GM12878 (cell line): Measurements from ENCODE around the gene BCR. TPM values are rescaled to one million over a fixed set of nuclear protein-coding genes. Genes with fewer than 3 reads are reported as not detected.

Experiments used
- ATAC-seq: fragments of 200-7000 bp; cut with Tn5 transposase; 3 replicates; pipeline ENCODE4 v1.9.1; 2020; ENCODE audit warnings: mild to moderate bottlenecking, moderate library complexity
- BruUV-seq: library from RNA; stranded (reverse); fragments of 400-500 nt; replicated peaks from 2 replicates; lab custom pipeline; 2021; lab: Mats Ljungman, UMichigan
- CTCF ChIA-PET: fragments of 300-600 bp; sonication (Branson Sonifier 250); formaldehyde crosslinking; extraction: SDS; loops from one replicate; lab custom pipeline; 2021; ENCODE audit warnings: inconsistent platforms; lab: Yijun Ruan, JAX
- POLR2A ChIA-PET: fragments of 350-600 bp; formaldehyde crosslinking; extraction: SDS; loops from one replicate; lab custom pipeline; 2021; ENCODE audit warnings: inconsistent platforms; lab: Charles Lee
- RAD21 ChIA-PET: fragments of 300-600 bp; sonication (Branson Sonifier 250); formaldehyde crosslinking; loops from one replicate; lab custom pipeline; 2023; ENCODE audit warnings: antibody characterized with exemption; ENCODE audit not compliant: unreplicated experiment; lab: Charles Lee
- SMC1A ChIA-PET: fragments of 300-600 bp; sonication (Branson Sonifier 250); formaldehyde crosslinking; loops from one replicate; lab custom pipeline; 2023; ENCODE audit not compliant: unreplicated experiment, uncharacterized antibody; lab: Charles Lee
- DNase-seq: peaks from one replicate; pipeline ENCODE4 v3.0.0-alpha.2; 2011; ENCODE audit warnings: low read depth, low spot score
- FAIRE-seq: peaks from 3 replicates; lab custom pipeline; 2011; peaks lifted over from hg19 to GRCh38; lab: Jason Lieb, UNC
- H2AFZ ChIP-seq: 2 replicates; pipeline ENCODE4 v1.6.0; 2011; ENCODE audit warnings: low read depth, low read length, control low read depth; ENCODE audit not compliant: control insufficient read depth
- H3K27ac ChIP-seq: 2 replicates; pipeline ENCODE4 v1.5.1; 2011; ENCODE audit warnings: control low read depth; ENCODE audit not compliant: control insufficient read depth, insufficient read depth
- H3K27me3 ChIP-seq, 2 experiments: replicated peaks in 1 of 2; 2 replicates each; pipeline versions ENCODE4 v1.6.0 to v1.6.1; 2011; ENCODE audit warnings: low read length in 1 of 2; ENCODE audit not compliant: control insufficient read depth in 2 of 2, insufficient read depth in 2 of 2
- H3K36me3 ChIP-seq, 2 experiments: 2 replicates each; pipeline ENCODE4 v1.5.1; 2011; ENCODE audit warnings: low read length in 1 of 2; ENCODE audit not compliant: control insufficient read depth in 2 of 2, insufficient read depth in 2 of 2
- H3K4me1 ChIP-seq: 2 replicates; pipeline ENCODE4 v1.6.1; 2011; ENCODE audit warnings: mild to moderate bottlenecking, low read length, moderate library complexity, mixed read lengths; ENCODE audit not compliant: control insufficient read depth, insufficient read depth
- H3K4me2 ChIP-seq: 2 replicates; pipeline ENCODE4 v1.6.0; 2011; ENCODE audit warnings: control low read depth; ENCODE audit not compliant: control insufficient read depth, insufficient read depth
- H3K4me3 ChIP-seq: fragments of 200-600 bp; sonication (generic); 2 replicates; pipeline ENCODE4 v1.5.1; 2016
- H3K79me2 ChIP-seq: 2 replicates; pipeline ENCODE4 v1.6.0; 2011; ENCODE audit warnings: low read length; ENCODE audit not compliant: control insufficient read depth, insufficient read depth
- H3K9ac ChIP-seq: 2 replicates; pipeline ENCODE4 v1.8.0; 2011; ENCODE audit warnings: low read length, control low read depth, mixed read lengths; ENCODE audit not compliant: control insufficient read depth, insufficient read depth
- H3K9me3 ChIP-seq: replicated peaks from 3 replicates; pipeline ENCODE4 v1.5.1; 2011; ENCODE audit warnings: mild to moderate bottlenecking, low read length; ENCODE audit not compliant: control insufficient read depth, insufficient read depth
- H4K20me1 ChIP-seq: 2 replicates; pipeline ENCODE4 v1.6.0; 2011; ENCODE audit not compliant: control insufficient read depth, insufficient read depth
- BRCA1 ChIP-seq: IDR thresholded peaks from 2 replicates; pipeline ENCODE4 v1.6.1; 2011; ENCODE audit warnings: low read depth, low read length, improper control_type of control experiment
- CREM ChIP-seq: IDR thresholded peaks from 2 replicates; pipeline ENCODE4 v1.6.1; 2014; ENCODE audit warnings: antibody characterized with exemption, low read depth
- EP300 ChIP-seq, 2 experiments: fragments of 150-350 bp in 1 of 2; IDR thresholded peaks; 2 replicates each; pipeline ENCODE4 v1.6.1; 2011 to 2012; ENCODE audit warnings: low read depth in 2 of 2, low read length in 2 of 2, borderline replicate concordance in 1 of 2, improper control_type of control experiment in 1 of 2, inconsistent platforms in 1 of 2; ENCODE audit not compliant: control insufficient read depth in 1 of 2
- ESRRA ChIP-seq: IDR thresholded peaks from 2 replicates; pipeline ENCODE4 v1.6.1; 2012; ENCODE audit warnings: mild to moderate bottlenecking, low read length, improper control_type of control experiment
- HDAC2 ChIP-seq: fragments of 200-600 bp; sonication (generic); IDR thresholded peaks from 2 replicates; pipeline ENCODE4 v1.6.1; 2017
- IRF4 ChIP-seq: IDR thresholded peaks from 2 replicates; pipeline ENCODE4 v1.6.1; 2011; ENCODE audit warnings: low read depth, low read length
- MAX ChIP-seq: IDR thresholded peaks from 2 replicates; pipeline ENCODE4 v1.6.1; 2012; ENCODE audit warnings: low read depth, low read length, improper control_type of control experiment
- PAX5 ChIP-seq: IDR thresholded peaks from 2 replicates; pipeline ENCODE4 v1.6.1; 2011; ENCODE audit warnings: low read depth, low read length, borderline replicate concordance
- POU2F2 ChIP-seq: IDR thresholded peaks from 3 replicates; pipeline ENCODE4 v1.6.1; 2011; ENCODE audit warnings: low read depth, mild to moderate bottlenecking, low read length, borderline replicate concordance
- STAT3 ChIP-seq: IDR thresholded peaks from 2 replicates; pipeline ENCODE4 v1.6.1; 2011; ENCODE audit warnings: low read depth, low read length, improper control_type of control experiment
- TCF12 ChIP-seq: IDR thresholded peaks from 2 replicates; pipeline ENCODE4 v1.6.1; 2011; ENCODE audit warnings: low read depth, mild to moderate bottlenecking, low read length
- ZBTB11 ChIP-seq: fragments of 450-650 bp; formaldehyde crosslinking; IDR thresholded peaks from 2 replicates; pipeline ENCODE4 v1.5.0; 2022; ENCODE audit warnings: mild to moderate bottlenecking, missing genetic modification characterization
- ZBTB33 ChIP-seq: fragments of 450-650 bp; IDR thresholded peaks from 2 replicates; pipeline ENCODE4 v1.6.1; 2017; ENCODE audit warnings: mild to moderate bottlenecking
- WGBS: methylation state at CpG from one replicate; pipeline ENCODE4 v1.1.6; 2016; ENCODE audit warnings: low lambda C conversion rate; ENCODE audit not compliant: insufficient replicate concordance, insufficient coverage; ENCODE audit errors: missing lambda C conversion rate; 5-methylcytosine and 5-hydroxymethylcytosine counted together
- in situ Hi-C: fragments of 300-500 bp; cut with MboI; formaldehyde crosslinking; loops from 9 replicates; pipeline ENCODE4 v1.14.3; 2018; ENCODE audit warnings: mixed read lengths
- intact Hi-C: fragments of 100-400 bp; cut with micrococcal nuclease; formaldehyde crosslinking; loops from one replicate; pipeline ENCODE4 v1.14.2; 2022; ENCODE audit not compliant: unreplicated experiment
- polyA plus RNA-seq, 11 experiments: library from polyadenylated mRNA; depleted of rRNA in 4 of 11; unstranded in 6 of 11; stranded (reverse) in 5 of 11; fragments of >200 nt; fragmentation: Nextera tagmentation in 4 of 11; fragmentation: Illumina TruSeq in 1 of 11; extraction: Ambion mirVana in 4 of 11; extraction: Trizol in 1 of 11; gene quantifications; 1 replicate in 1 of 11; 2 replicates in 10 of 11; pipeline versions ENCODE4 v1.2.1 to v1.2.3, GENCODE V29; 2011 to 2016; ENCODE audit warnings: inconsistent platforms in 2 of 11, missing spikeins in 2 of 11, low read depth in 1 of 11
- total RNA-seq, 4 experiments: library from RNA; depleted of rRNA in 3 of 4; stranded (reverse); fragments of >200 nt in 3 of 4; fragmentation: Illumina TruSeq in 1 of 4; extraction: Trizol in 1 of 4; gene quantifications; 2 replicates each; pipeline versions ENCODE4 v1.2.1 to v1.2.3, GENCODE V29; 2013 to 2021
- TF ChIP-seq, protein P1 (sequence below): fragments of 450-650 bp; IDR thresholded peaks from 2 replicates; pipeline ENCODE4 v1.6.1; 2018; ENCODE audit warnings: borderline replicate concordance, mild to moderate bottlenecking; ENCODE audit not compliant: partially characterized antibody
- TF ChIP-seq, protein P2 (sequence below): IDR thresholded peaks from 2 replicates; pipeline ENCODE4 v1.6.1; 2012; ENCODE audit warnings: low read depth, low read length, improper control_type of control experiment

The BCR gene
- total and polyA plus RNA-seq, 10 of the 15 experiments (the other 5 are each of a cell fraction or from before 2014, with no cell fraction given): 1.7 to 64.7 (median 18.4) TPM

GRCh38 chr22:23265368-23265700, 85.0 kb downstream of the BCR start (continued):
- no peak for TF ChIP-seq STAT3
- no peak for TF ChIP-seq ZBTB33
- no peak for TF ChIP-seq MAX

DNA sequence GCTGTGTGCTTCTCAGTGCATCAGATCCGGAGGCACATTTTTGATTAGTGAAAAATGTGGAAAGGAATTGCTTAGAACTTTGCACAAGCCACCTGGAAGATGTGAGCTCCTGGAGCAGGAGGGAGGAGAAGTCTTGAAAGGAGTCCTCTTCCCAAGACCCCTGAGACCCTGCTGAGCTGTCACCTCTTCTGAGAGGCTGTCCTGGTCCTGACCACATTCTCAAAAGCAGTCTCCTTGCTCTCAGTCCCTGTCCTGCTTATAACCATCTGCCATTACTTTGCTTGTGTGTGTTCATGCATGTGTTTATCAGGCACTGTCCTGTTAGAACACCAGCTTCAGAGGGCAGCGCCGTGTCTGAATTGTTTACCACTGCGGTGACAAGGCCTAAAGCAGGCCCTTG, 86.5 kb downstream of the BCR start:
- peaks cover 5 to 36% of the 10 kb centered on the region in 2 experiments; a peak in 3 of 4 replicates for H3K36me3 ChIP-seq
- 96% methylated on average over 4 of the region's 4 CpGs for WGBS
- TF ChIP-seq, protein P1, sequence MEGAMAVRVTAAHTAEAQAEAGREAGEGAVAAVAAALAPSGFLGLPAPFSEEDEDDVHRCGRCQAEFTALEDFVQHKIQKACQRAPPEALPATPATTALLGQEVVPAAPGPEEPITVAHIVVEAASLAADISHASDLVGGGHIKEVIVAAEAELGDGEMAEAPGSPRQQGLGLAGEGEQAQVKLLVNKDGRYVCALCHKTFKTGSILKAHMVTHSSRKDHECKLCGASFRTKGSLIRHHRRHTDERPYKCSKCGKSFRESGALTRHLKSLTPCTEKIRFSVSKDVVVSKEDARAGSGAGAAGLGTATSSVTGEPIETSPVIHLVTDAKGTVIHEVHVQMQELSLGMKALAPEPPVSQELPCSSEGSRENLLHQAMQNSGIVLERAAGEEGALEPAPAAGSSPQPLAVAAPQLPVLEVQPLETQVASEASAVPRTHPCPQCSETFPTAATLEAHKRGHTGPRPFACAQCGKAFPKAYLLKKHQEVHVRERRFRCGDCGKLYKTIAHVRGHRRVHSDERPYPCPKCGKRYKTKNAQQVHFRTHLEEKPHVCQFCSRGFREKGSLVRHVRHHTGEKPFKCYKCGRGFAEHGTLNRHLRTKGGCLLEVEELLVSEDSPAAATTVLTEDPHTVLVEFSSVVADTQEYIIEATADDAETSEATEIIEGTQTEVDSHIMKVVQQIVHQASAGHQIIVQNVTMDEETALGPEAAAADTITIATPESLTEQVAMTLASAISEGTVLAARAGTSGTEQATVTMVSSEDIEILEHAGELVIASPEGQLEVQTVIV: no peak
- TF ChIP-seq HDAC2 (no peak), CREM (no peak), ZBTB11 (CRISPR knock-in tag) (no peak), ESRRA (no peak), POU2F2 (no peak), EP300 (IDR thresholded peaks at IDR 0.05; ENCODE audit: borderline replicate concordance in 1 of 2, control insufficient read depth in 1 of 2, low read depth in 2 of 2, low read length in 2 of 2) (no peak), TCF12 (no peak), IRF4 (no peak), BRCA1 (no peak), PAX5 (no peak)
- TF ChIP-seq, protein P2, sequence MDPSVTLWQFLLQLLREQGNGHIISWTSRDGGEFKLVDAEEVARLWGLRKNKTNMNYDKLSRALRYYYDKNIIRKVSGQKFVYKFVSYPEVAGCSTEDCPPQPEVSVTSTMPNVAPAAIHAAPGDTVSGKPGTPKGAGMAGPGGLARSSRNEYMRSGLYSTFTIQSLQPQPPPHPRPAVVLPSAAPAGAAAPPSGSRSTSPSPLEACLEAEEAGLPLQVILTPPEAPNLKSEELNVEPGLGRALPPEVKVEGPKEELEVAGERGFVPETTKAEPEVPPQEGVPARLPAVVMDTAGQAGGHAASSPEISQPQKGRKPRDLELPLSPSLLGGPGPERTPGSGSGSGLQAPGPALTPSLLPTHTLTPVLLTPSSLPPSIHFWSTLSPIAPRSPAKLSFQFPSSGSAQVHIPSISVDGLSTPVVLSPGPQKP: no peak
- TF ChIP-seq, all 136 proteins: peak for 0
- SMC1A ChIA-PET: no interaction called here
- DNase-seq (no peak), ATAC-seq (no peak), FAIRE-seq (no peak)
- H3K27ac ChIP-seq: no peak overlapping the region
- H3K79me2 ChIP-seq: no peaks in the 10 kb centered on the region
- in situ Hi-C loops (no loop called here), intact Hi-C loops (no loop called here)
- H3K9me3 ChIP-seq: no peaks in the 10 kb centered on the region
- RAD21 ChIA-PET: no interaction called here
- no peaks in the 10 kb centered on the region for H4K20me1 ChIP-seq
- no TSS peak for BruUV-seq
- no peak overlapping the region for H3K4me2 ChIP-seq
- no peak overlapping the region for H3K9ac ChIP-seq
- H3K4me1 ChIP-seq: peaks cover 33% of the 10 kb centered on the region
- POLR2A ChIA-PET: no interaction called here
- H3K4me3 ChIP-seq: no peak overlapping the region
- CTCF ChIA-PET: interaction anchor here (1.0 kb wide), 1 partner anchor 15 kb away, joined by 3 read pairs; no protein-coding TSS in a partner anchor
- H3K27me3 ChIP-seq: no peaks in the 10 kb centered on the region
- no peak overlapping the region for H2AFZ ChIP-seq
